GM12878 (cell line): ENCODE data around the gene ANKRD1. TPM values are rescaled to one million over a fixed set of nuclear protein-coding genes. Genes with fewer than 3 reads are reported as not detected.

Experiments used
- ATAC-seq: fragments of 200-7000 bp; cut with Tn5 transposase; 3 replicates; pipeline ENCODE4 v1.9.1; 2020; ENCODE audit warnings: mild to moderate bottlenecking, moderate library complexity
- BruUV-seq: library from RNA; stranded (reverse); fragments of 400-500 nt; replicated peaks from 2 replicates; lab custom pipeline; 2021; lab: Mats Ljungman, UMichigan
- CTCF ChIA-PET: fragments of 300-600 bp; sonication (Branson Sonifier 250); formaldehyde crosslinking; extraction: SDS; loops from one replicate; lab custom pipeline; 2021; ENCODE audit warnings: inconsistent platforms; lab: Yijun Ruan, JAX
- POLR2A ChIA-PET: fragments of 350-600 bp; formaldehyde crosslinking; extraction: SDS; loops from one replicate; lab custom pipeline; 2021; ENCODE audit warnings: inconsistent platforms; lab: Charles Lee
- RAD21 ChIA-PET: fragments of 300-600 bp; sonication (Branson Sonifier 250); formaldehyde crosslinking; loops from one replicate; lab custom pipeline; 2023; ENCODE audit warnings: antibody characterized with exemption; ENCODE audit not compliant: unreplicated experiment; lab: Charles Lee
- SMC1A ChIA-PET: fragments of 300-600 bp; sonication (Branson Sonifier 250); formaldehyde crosslinking; loops from one replicate; lab custom pipeline; 2023; ENCODE audit not compliant: unreplicated experiment, uncharacterized antibody; lab: Charles Lee
- DNase-seq: peaks from one replicate; pipeline ENCODE4 v3.0.0-alpha.2; 2011; ENCODE audit warnings: low read depth, low spot score
- FAIRE-seq: peaks from 3 replicates; lab custom pipeline; 2011; peaks lifted over from hg19 to GRCh38; lab: Jason Lieb, UNC
- H2AFZ ChIP-seq: 2 replicates; pipeline ENCODE4 v1.6.0; 2011; ENCODE audit warnings: low read depth, low read length, control low read depth; ENCODE audit not compliant: control insufficient read depth
- H3K27ac ChIP-seq: 2 replicates; pipeline ENCODE4 v1.5.1; 2011; ENCODE audit warnings: control low read depth; ENCODE audit not compliant: control insufficient read depth, insufficient read depth
- H3K27me3 ChIP-seq, 2 experiments: replicated peaks in 1 of 2; 2 replicates each; pipeline versions ENCODE4 v1.6.0 to v1.6.1; 2011; ENCODE audit warnings: low read length in 1 of 2; ENCODE audit not compliant: control insufficient read depth in 2 of 2, insufficient read depth in 2 of 2
- H3K36me3 ChIP-seq, 2 experiments: 2 replicates each; pipeline ENCODE4 v1.5.1; 2011; ENCODE audit warnings: low read length in 1 of 2; ENCODE audit not compliant: control insufficient read depth in 2 of 2, insufficient read depth in 2 of 2
- H3K4me1 ChIP-seq: 2 replicates; pipeline ENCODE4 v1.6.1; 2011; ENCODE audit warnings: mild to moderate bottlenecking, low read length, moderate library complexity, mixed read lengths; ENCODE audit not compliant: control insufficient read depth, insufficient read depth
- H3K4me2 ChIP-seq: 2 replicates; pipeline ENCODE4 v1.6.0; 2011; ENCODE audit warnings: control low read depth; ENCODE audit not compliant: control insufficient read depth, insufficient read depth
- H3K4me3 ChIP-seq: fragments of 200-600 bp; sonication (generic); 2 replicates; pipeline ENCODE4 v1.5.1; 2016
- H3K79me2 ChIP-seq: 2 replicates; pipeline ENCODE4 v1.6.0; 2011; ENCODE audit warnings: low read length; ENCODE audit not compliant: control insufficient read depth, insufficient read depth
- H3K9ac ChIP-seq: 2 replicates; pipeline ENCODE4 v1.8.0; 2011; ENCODE audit warnings: low read length, control low read depth, mixed read lengths; ENCODE audit not compliant: control insufficient read depth, insufficient read depth
- H3K9me3 ChIP-seq: replicated peaks from 3 replicates; pipeline ENCODE4 v1.5.1; 2011; ENCODE audit warnings: mild to moderate bottlenecking, low read length; ENCODE audit not compliant: control insufficient read depth, insufficient read depth
- H4K20me1 ChIP-seq: 2 replicates; pipeline ENCODE4 v1.6.0; 2011; ENCODE audit not compliant: control insufficient read depth, insufficient read depth
- GABPA ChIP-seq: IDR thresholded peaks from 2 replicates; pipeline ENCODE4 v1.6.1; 2014; ENCODE audit warnings: antibody characterized with exemption, low read depth, mild to moderate bottlenecking, inconsistent platforms
- NFYA ChIP-seq: IDR thresholded peaks from 2 replicates; pipeline ENCODE4 v1.6.1; 2011; ENCODE audit warnings: low read depth, mild to moderate bottlenecking, low read length, improper control_type of control experiment, borderline replicate concordance
- RUNX3 ChIP-seq: IDR thresholded peaks from 2 replicates; pipeline ENCODE4 v1.6.1; 2012; ENCODE audit warnings: low read length, inconsistent platforms
- YY1 ChIP-seq: IDR thresholded peaks from 2 replicates; pipeline ENCODE4 v1.6.1; 2011; ENCODE audit warnings: low read depth, mild to moderate bottlenecking, low read length
- WGBS: methylation state at CpG from one replicate; pipeline ENCODE4 v1.1.6; 2016; ENCODE audit warnings: low lambda C conversion rate; ENCODE audit not compliant: insufficient replicate concordance, insufficient coverage; ENCODE audit errors: missing lambda C conversion rate; 5-methylcytosine and 5-hydroxymethylcytosine counted together
- in situ Hi-C: fragments of 300-500 bp; cut with MboI; formaldehyde crosslinking; loops from 9 replicates; pipeline ENCODE4 v1.14.3; 2018; ENCODE audit warnings: mixed read lengths
- intact Hi-C: fragments of 100-400 bp; cut with micrococcal nuclease; formaldehyde crosslinking; loops from one replicate; pipeline ENCODE4 v1.14.2; 2022; ENCODE audit not compliant: unreplicated experiment
- polyA plus RNA-seq, 11 experiments: library from polyadenylated mRNA; depleted of rRNA in 4 of 11; unstranded in 6 of 11; stranded (reverse) in 5 of 11; fragments of >200 nt; fragmentation: Nextera tagmentation in 4 of 11; fragmentation: Illumina TruSeq in 1 of 11; extraction: Ambion mirVana in 4 of 11; extraction: Trizol in 1 of 11; gene quantifications; 1 replicate in 1 of 11; 2 replicates in 10 of 11; pipeline versions ENCODE4 v1.2.1 to v1.2.3, GENCODE V29; 2011 to 2016; ENCODE audit warnings: inconsistent platforms in 2 of 11, missing spikeins in 2 of 11, low read depth in 1 of 11
- total RNA-seq, 4 experiments: library from RNA; depleted of rRNA in 3 of 4; stranded (reverse); fragments of >200 nt in 3 of 4; fragmentation: Illumina TruSeq in 1 of 4; extraction: Trizol in 1 of 4; gene quantifications; 2 replicates each; pipeline versions ENCODE4 v1.2.1 to v1.2.3, GENCODE V29; 2013 to 2021
- TF ChIP-seq, protein P1 (sequence below): fragments of 450-650 bp; IDR thresholded peaks from 2 replicates; pipeline ENCODE4 v1.6.1; 2017; ENCODE audit warnings: mild to moderate bottlenecking, moderate library complexity

The ANKRD1 gene
- total and polyA plus RNA-seq, 10 of the 15 experiments (the other 5 are each of a cell fraction or from before 2014, with no cell fraction given): not detected

DNA sequence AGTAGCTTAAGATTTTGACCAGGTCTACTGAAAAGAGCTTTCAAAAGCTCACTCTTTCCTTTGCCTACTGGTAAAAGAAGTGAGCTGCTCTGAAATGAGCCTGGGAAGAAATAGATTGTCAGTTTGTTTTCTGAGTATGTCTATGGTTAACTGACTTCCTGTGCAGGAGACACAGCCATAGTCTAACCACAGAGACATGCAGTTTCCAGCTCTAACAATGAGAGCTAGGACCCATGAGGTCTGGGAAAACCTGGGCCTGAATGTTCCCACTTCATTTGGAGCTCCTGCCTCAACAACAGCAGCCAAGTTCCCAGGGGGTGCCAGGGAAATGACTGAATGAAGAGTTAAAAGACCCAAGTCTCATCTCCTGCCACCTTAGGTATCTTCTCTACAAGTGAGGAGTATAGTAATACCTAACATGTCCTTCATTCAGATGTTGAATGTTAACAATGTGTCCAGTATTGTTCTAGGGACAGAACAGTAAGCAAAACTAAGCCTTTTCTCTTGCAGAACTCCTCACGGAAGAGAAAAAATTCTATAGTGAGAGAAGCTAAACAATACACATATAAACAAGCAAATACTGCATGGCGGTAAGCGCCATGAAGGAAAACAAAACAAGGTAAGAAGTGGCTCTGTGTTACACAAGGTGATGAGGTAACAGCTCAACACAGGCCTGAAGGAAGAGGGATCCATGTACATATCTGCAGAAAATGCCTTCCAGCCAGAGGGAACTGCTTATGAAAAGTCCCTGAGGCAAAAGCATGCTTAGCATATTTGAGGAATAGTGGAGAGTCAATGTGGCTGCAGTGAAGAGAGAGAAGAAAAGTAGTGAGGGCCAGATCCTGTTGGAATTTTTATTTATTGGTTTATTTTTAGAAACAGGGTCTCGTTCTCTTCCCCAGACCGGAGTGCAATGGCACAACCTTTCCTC lies 26.4 kb upstream of the ANKRD1 start:
- Histone ChIP-seq H3K36me3 (no peaks in the 10 kb centered on the region), H3K9me3 (no peaks in the 10 kb centered on the region; the same call in 1 of the 3 replicates), H2AFZ (peak overlapping the region; percentile 87), H3K27ac (peak overlapping the region; percentile 60), H4K20me1 (no peaks in the 10 kb centered on the region), H3K79me2 (no peaks in the 10 kb centered on the region), H3K27me3 (no peaks in the 10 kb centered on the region), H3K4me1 (peaks cover 10% of the 10 kb centered on the region), H3K4me2 (no peak overlapping the region; the same call in 1 of the 2 replicates), H3K4me3 (no peak overlapping the region), H3K9ac (no peak overlapping the region; the same call in 1 of the 2 replicates)
- SMC1A ChIA-PET: interaction anchor here (0.6 to 2.1 kb wide), 8 partner anchors 8 to 304 kb away, joined by 3 to 9 read pairs (median 4); no protein-coding TSS in a partner anchor
- no peak for FAIRE-seq
- intact Hi-C loops (no loop called here), in situ Hi-C loops (no loop called here)
- RAD21 ChIA-PET: no interaction called here
- ATAC-seq: peak; percentile 66
- 97% methylated on average over 5 of the region's 5 CpGs for WGBS
- DNase-seq: peak; percentile 40
- POLR2A ChIA-PET: interaction anchor here (0.6 kb wide), 1 partner anchor 61 kb away, joined by 3 read pairs; no protein-coding TSS in a partner anchor
- CTCF ChIA-PET: interaction anchor here (0.7 to 1.5 kb wide), 4 partner anchors 22 to 304 kb away, joined by 3 to 6 read pairs (median 4); no protein-coding TSS in a partner anchor
- TF ChIP-seq, protein P1, sequence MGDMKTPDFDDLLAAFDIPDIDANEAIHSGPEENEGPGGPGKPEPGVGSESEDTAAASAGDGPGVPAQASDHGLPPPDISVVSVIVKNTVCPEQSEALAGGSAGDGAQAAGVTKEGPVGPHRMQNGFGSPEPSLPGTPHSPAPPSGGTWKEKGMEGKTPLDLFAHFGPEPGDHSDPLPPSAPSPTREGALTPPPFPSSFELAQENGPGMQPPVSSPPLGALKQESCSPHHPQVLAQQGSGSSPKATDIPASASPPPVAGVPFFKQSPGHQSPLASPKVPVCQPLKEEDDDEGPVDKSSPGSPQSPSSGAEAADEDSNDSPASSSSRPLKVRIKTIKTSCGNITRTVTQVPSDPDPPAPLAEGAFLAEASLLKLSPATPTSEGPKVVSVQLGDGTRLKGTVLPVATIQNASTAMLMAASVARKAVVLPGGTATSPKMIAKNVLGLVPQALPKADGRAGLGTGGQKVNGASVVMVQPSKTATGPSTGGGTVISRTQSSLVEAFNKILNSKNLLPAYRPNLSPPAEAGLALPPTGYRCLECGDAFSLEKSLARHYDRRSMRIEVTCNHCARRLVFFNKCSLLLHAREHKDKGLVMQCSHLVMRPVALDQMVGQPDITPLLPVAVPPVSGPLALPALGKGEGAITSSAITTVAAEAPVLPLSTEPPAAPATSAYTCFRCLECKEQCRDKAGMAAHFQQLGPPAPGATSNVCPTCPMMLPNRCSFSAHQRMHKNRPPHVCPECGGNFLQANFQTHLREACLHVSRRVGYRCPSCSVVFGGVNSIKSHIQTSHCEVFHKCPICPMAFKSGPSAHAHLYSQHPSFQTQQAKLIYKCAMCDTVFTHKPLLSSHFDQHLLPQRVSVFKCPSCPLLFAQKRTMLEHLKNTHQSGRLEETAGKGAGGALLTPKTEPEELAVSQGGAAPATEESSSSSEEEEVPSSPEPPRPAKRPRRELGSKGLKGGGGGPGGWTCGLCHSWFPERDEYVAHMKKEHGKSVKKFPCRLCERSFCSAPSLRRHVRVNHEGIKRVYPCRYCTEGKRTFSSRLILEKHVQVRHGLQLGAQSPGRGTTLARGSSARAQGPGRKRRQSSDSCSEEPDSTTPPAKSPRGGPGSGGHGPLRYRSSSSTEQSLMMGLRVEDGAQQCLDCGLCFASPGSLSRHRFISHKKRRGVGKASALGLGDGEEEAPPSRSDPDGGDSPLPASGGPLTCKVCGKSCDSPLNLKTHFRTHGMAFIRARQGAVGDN: 0 out of 2 replicates have a peak, but pooled peaks have one; percentile 28
- TF ChIP-seq YY1 (0 out of 2 replicates have a peak, but pooled peaks have one; percentile 16), RUNX3 (peak; percentile 90), GABPA (no peak), NFYA (no peak)
- no TSS peak for BruUV-seq
